ENCODE results near the gene SLC35A5.
"Not testable (repeated sequence)": the region's sequence is repeated elsewhere in the genome, so short reads cannot be mapped to it uniquely, and the experiment has no call there.

SLC35A5 gene, protein sequence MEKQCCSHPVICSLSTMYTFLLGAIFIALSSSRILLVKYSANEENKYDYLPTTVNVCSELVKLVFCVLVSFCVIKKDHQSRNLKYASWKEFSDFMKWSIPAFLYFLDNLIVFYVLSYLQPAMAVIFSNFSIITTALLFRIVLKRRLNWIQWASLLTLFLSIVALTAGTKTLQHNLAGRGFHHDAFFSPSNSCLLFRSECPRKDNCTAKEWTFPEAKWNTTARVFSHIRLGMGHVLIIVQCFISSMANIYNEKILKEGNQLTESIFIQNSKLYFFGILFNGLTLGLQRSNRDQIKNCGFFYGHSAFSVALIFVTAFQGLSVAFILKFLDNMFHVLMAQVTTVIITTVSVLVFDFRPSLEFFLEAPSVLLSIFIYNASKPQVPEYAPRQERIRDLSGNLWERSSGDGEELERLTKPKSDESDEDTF

DNA sequence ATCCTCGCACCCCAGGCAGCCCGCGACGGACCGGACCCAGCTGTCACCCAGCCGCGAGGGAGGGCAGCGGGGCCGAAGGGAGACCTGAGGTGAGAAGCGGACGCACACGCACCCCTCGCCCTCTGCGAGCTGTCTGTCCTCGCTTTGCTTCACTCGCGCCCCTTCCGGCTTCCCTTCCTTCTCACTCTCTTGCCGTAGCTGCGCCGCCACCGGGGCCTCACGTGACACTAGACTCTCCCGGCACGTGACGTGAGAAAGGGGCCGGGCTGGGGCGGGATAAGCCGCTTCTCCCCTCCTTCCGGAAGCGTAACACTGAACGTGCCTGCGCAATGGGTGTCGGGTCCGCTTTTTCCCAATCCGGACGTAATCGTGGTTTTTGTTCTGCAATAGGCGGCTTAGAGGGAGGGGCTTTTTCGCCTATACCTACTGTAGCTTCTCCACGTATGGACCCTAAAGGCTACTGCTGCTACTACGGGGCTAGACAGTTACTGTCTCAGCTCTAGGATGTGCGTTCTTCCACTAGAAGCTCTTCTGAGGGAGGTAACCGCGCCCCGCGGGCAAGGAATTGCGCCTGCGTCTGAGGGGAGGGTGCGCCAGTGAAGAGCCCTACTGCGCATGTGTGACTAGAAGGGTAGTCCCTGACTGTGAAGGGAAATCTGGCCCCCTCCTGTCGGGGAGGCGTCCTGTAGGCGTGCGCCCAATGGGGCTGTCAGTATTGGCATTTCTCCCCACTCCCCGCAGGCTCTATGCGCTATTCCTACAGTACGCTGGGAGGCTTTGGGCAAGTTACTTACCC, at the start of gene SLC35A5, which contains the start of gene ATG3:
Gene SLC35A5, plus strand, starts transcription at position 312 of the 796 bp plus-strand sequence. CDS start 1,359 bp downstream, outside the sequence.
Gene ATG3, minus strand, starts transcription at position 229 of the 796 bp plus-strand sequence. CDS start 434 bp downstream, outside the sequence.
- peak; percentile 89 for ATAC-seq
- DNase-seq, result peak; percentile 99

- ATAC-seq, result no peak
- DNase-seq, result no peak
Measured at GRCh38 chr3:112512320-112512719, 49.5 kb upstream of the SLC35A5 start.

DNA sequence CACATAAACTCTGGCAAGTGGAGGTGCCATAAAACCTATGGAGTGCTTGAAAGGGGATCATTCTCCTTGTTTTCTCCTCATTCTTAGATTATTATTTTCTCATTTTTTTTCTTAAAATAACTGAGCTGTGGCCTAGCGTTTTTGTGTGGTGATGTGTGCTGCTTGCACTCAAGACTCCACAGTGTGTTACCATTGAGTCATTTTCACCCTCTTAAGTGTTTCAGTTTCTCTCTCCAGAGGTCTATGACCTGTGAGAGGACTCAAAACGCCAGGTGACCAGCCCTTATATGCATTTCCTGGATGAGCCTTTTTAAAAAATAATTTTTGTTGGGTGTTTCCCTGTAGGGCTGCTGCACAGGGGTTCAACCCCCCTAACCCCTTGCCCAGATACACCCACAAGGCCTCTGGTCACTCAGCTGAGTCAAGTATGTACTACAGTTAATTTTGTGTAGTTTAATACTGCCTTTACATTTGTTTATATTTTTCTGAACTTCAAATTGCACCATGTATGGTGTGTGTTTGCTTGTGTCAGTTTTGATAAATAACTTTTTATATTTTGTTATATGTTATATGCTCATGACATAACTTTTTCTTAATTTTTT, 47.2 kb upstream of the SLC35A5 start:
- ATAC-seq, result peak; percentile 96
- no peak for DNase-seq

DNA sequence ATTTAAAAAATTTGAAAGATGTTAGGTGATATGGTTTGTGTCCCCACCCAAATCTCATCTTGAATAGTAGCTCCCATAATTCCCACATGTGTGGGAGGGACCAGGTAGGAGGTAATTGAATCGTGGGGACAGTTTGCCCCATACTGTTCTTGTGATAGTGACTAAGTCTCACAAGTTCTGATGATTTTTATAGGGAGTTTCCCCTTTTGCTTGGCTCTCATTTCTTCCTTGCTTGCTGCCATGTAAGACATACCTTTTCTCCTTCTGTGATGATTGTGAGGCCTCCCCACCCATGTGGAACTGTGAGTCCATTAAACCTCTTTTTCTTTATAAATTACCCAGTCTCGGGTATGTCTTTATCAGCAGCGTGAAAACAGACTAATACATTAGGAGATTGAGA, 42.9 kb upstream of the SLC35A5 start:
- peak; percentile 45 for ATAC-seq
- not testable (repeated sequence) for DNase-seq

DNA sequence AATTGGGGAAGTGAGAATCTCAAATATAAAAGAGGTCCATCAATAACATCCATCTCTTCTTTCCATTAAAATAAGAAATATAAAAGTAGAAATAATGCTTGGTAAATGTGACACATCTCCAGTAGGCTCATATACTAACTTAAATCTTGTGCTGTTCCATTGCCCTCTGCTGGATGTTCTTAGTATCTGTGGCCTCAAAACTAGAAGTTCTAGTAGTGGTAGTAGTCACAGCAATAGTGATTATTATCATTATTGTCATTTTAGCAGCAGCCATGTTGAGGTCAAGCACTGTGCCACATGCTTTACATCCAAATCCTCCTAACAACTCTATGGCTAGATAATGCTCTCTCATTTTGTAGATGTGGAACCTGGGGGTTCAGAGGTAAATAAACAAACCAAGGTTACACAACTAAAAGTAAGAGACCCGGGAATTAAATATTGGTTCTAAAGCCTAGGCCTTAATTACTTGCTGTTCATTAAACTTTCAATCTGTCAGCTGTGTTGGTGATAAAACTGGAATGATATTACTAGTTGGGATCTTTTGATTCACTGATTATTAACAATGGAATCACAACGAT, 42.3 kb upstream of the SLC35A5 start:
- ATAC-seq (peak; percentile 80), DNase-seq (no peak)

DNA sequence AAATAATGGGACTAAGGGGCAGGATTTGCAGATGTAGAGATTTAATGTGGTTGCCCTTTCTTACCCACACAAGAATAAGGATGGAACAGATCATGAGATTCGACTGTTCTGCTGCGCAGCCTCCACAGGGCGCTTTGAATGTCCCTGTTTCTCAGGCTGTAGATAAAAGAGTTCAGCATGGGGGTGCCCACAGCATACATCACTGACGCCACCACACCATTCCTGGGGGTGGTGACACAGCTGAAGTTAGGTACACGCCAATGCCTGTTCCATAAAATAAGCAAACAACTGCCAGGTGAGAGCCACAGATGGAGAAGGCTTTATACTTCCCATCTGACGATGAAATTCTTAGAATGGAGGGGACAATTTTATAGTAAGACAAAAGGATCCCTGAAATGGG, 37.7 kb upstream of the SLC35A5 start:
- DNase-seq, ATAC-seq: not testable (repeated sequence)

DNA sequence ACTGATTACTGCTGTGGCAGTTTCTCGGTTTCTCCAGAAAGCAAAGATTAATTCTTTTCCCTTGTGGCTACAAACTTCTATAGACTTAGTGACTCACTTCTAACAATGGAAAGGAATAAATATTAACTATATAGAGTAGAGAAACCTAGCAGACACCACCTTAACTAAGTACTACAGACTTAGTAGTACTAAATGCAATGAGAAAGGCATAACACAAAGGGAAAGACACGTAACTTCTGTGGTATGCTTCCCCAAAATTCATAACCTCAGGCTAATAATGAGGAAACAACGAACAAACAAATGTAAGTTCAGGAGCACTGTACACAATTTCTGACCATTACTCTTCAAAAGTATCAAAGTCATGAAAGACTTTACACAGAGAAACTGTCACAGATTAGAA, 31.3 kb upstream of the SLC35A5 start:
- ATAC-seq, result no peak
- DNase-seq, result no peak

DNA sequence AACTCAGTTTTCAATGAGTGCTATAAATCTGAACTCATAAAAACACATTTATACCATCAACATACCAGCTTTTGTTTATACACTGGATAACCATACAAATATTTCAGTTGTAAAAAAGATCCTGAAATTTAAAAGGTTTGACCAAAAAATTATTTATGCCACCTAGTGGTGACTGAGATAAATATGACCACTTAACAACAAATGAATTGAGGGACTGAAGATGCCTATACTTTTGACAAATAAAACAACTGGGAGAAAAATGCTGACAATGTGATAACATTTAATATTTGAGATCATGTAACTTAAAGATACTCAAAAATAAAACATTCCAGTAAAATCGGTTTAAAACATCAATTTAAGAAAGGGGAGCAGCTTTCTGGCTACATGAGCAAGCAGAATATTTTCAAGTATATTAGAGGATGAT, 30.5 kb upstream of the SLC35A5 start:
- ATAC-seq (no peak), DNase-seq (no peak)

DNA sequence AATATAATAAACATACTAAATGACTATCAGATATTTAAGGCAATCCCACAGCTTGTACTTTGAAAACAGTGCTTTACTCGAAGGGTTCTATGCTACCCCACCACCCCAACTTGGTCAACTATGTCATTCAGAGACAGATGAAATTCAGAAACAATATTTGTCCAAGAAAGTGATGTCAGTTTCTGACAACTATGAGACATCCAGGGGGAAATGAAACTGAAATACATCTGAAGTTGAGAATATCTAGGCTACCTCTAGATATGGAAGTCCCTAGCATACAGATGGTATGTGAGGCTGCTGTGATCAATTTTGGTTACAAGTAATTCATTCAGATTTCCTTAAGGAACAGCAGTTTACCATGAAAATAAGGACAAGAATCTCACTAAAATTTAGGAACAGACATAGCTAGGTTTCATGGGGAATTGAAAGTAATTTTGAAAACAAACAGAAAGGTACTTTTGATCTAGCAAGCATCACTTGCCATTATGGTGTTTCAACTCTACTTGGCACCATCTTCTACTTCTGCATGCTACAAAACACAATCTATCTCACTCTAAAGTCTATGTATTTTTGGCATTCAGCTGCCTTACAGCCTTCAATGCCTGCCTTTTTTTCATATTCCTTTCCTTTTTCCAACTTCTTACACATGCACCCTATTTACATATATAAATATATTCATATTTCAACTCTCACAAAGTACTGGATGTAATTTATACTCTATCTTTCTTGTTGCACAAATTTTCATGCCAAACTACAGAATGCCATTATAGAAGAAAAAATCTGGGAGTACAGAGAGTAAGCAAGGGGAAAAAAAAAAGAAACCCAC, 21.8 kb upstream of the SLC35A5 start:
- peak; percentile 19 for ATAC-seq
- DNase-seq, result no peak

GRCh38 chr3:112546216-112546759, 15.6 kb upstream of the SLC35A5 start:
- ATAC-seq, result no peak
- no peak for DNase-seq

GRCh38 chr3:112550859-112551258, 11.0 kb upstream of the SLC35A5 start:
- ATAC-seq (no peak), DNase-seq (no peak)

- DNase-seq, result no peak
- no peak for ATAC-seq
Measured at GRCh38 chr3:112555535-112556170, 6.2 kb upstream of the SLC35A5 start.

- DNase-seq, result no peak
- no peak for ATAC-seq
Measured at GRCh38 chr3:112557976-112558375, 3.9 kb upstream of the SLC35A5 start.

GRCh38 chr3:112560307-112560706, 1.5 kb upstream of the SLC35A5 start:
- no peak for DNase-seq
- ATAC-seq, result no peak

DNA sequence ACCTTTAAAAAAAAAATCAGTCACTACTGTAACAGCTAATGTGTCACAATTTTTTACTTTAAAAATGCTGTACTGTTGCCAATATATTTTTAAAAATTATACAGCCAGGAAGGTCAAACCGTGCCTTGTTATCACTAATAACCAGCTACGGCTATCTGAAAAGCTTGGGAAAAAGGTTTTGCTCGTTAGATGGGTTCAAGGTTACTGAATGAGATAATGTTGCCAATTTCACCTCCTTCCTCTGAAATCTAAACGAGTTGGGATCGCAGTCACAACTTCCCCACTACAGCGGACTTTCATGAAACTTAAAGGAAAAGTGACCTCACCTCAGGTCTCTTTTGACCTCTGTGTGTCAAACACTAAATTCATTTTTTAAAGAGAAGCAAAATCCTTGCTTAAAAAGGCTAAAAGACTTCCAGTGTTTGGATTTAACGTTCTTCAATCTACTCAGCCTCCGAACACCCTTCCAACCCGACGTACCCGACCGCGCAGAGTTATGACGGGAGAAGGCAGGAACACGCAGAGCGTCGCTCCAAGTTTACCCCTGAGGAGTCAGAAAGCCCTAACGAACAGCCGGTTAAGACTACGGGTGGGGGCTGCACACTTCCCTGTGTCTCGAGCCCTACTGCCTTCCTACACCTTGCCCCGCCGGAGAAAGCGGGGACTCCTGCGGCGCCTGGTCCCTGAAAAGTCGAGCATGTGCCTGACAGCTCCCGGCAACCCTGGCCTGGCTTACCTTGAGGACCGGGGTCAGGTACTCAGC, 943 bp upstream of the SLC35A5 start:
- peak; percentile 82 for DNase-seq
- peak; percentile 24 for ATAC-seq

DNA sequence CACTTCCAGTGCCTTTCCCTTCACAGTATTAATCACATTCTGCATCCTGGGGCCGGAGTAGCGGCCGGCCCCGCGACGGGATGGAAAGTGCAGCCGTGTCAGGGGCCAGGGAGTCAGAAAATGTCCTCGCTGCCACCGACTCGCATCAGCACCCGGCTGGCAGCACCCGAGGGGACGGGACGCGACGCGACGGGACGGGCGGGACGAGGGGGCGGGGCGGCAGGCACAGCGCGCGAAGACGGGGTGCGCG, 436 bp upstream of the SLC35A5 start:
- peak; percentile 85 for DNase-seq

GRCh38 chr3:112564247-112564939, 2.5 kb downstream of the SLC35A5 start:
- not testable (repeated sequence) for ATAC-seq, DNase-seq

More for the DNA sequence above, 436 bp upstream of the SLC35A5 start:
- peak; percentile 62 for ATAC-seq

GRCh38 chr3:112564940-112565305, 3.1 kb downstream of the SLC35A5 start:
- DNase-seq (no peak), ATAC-seq (no peak)

DNA sequence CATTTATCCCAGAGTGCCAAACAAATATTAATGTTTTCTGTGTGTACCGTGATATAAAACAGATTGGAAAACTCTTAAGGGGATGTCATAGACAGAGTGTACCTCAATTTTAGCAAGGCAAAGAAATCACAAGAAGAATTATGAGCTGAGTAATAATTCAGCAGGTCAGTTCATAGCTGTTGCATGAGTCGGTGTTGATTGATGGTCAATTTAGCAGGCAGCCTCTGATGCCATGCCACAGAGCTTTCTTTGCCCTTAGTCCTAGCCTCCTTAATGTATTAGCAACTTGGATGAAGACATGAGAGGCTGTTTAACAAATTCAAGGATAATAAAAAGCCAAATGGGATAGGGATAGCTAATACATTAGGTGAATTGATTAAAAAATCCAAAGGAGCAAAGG, 6.8 kb downstream of the SLC35A5 start:
- ATAC-seq, result no peak
- no peak for DNase-seq
